Mesenchymal stem cell (in vitro differentiated cells and primary cell): ENCODE measurements around the gene GFRA4.

Experiments used
- DNase-seq: peaks from one replicate; pipeline ENCODE4 v3.0.0-alpha.2; 2013
- H2AFZ ChIP-seq: one replicate; pipeline ENCODE4 v1.6.1; 2013; ENCODE audit warnings: low read depth, mild to moderate bottlenecking, control low read depth, inconsistent platforms, low read length, moderate library complexity
- H2AK5ac ChIP-seq: 2 replicates; pipeline ENCODE4 v1.6.1; 2013; ENCODE audit warnings: low read length, moderate library complexity, mild to moderate bottlenecking, inconsistent platforms; ENCODE audit not compliant: severe bottlenecking
- H2BK120ac ChIP-seq: one replicate; pipeline ENCODE4 v1.6.1; 2013; ENCODE audit warnings: low read depth, mild to moderate bottlenecking, inconsistent platforms, low read length, moderate library complexity
- H2BK12ac ChIP-seq, 2 experiments: one replicate each; pipeline ENCODE4 v1.6.1; 2013; ENCODE audit warnings: inconsistent platforms in 2 of 2, low read length in 2 of 2, mild to moderate bottlenecking in 2 of 2, moderate library complexity in 2 of 2, control low read depth in 1 of 2
- H2BK15ac ChIP-seq: one replicate; pipeline ENCODE4 v1.6.1; 2013; ENCODE audit warnings: mild to moderate bottlenecking, low read depth, inconsistent platforms; ENCODE audit not compliant: poor library complexity, severe bottlenecking
- H2BK5ac ChIP-seq: 2 replicates; pipeline ENCODE4 v1.6.1; 2013; ENCODE audit warnings: low read depth, mild to moderate bottlenecking, low read length, control low read depth, inconsistent platforms; ENCODE audit not compliant: poor library complexity, severe bottlenecking
- H3K14ac ChIP-seq, 2 experiments: one replicate each; pipeline ENCODE4 v1.6.1; 2013; ENCODE audit warnings: inconsistent platforms in 2 of 2, low read length in 2 of 2, control low read depth in 1 of 2, mild to moderate bottlenecking in 1 of 2, moderate library complexity in 1 of 2
- H3K18ac ChIP-seq, 2 experiments: one replicate each; pipeline ENCODE4 v1.6.1; 2013; ENCODE audit warnings: inconsistent platforms in 2 of 2, low read length in 2 of 2, control low read depth in 1 of 2, low read depth in 1 of 2, mild to moderate bottlenecking in 1 of 2
- H3K23ac ChIP-seq, 2 experiments: one replicate each; pipeline ENCODE4 v1.6.1; 2013; ENCODE audit warnings: inconsistent platforms in 2 of 2, low read length in 2 of 2, mild to moderate bottlenecking in 2 of 2, moderate library complexity in 2 of 2, control low read depth in 1 of 2
- H3K27ac ChIP-seq: 2 replicates; pipeline ENCODE4 v1.5.1; 2013; ENCODE audit warnings: mild to moderate bottlenecking, moderate library complexity, low read length, control low read depth, inconsistent platforms; ENCODE audit not compliant: poor library complexity, severe bottlenecking
- H3K27me3 ChIP-seq, 2 experiments: 2 replicates each; pipeline versions ENCODE4 v1.6.1 to v1.7.0; 2013; ENCODE audit warnings: low read length in 2 of 2, mild to moderate bottlenecking in 2 of 2, moderate library complexity in 2 of 2, control low read depth in 1 of 2, inconsistent platforms in 1 of 2; ENCODE audit not compliant: control insufficient read depth in 1 of 2, insufficient read depth in 1 of 2
- H3K36me3 ChIP-seq, 2 experiments: 2 replicates each; pipeline versions ENCODE4 v1.6.1 to v1.7.0; 2013; ENCODE audit warnings: low read length in 2 of 2, control low read depth in 1 of 2, inconsistent platforms in 1 of 2, low read depth in 1 of 2, mild to moderate bottlenecking in 1 of 2; ENCODE audit not compliant: insufficient read depth in 2 of 2, control insufficient read depth in 1 of 2
- H3K4ac ChIP-seq, 2 experiments: one replicate each; pipeline ENCODE4 v1.6.1; 2013; ENCODE audit warnings: inconsistent platforms in 2 of 2, low read length in 2 of 2, mild to moderate bottlenecking in 2 of 2, moderate library complexity in 2 of 2, control low read depth in 1 of 2, low read depth in 1 of 2
- H3K4me1 ChIP-seq: 2 replicates; pipeline ENCODE4 v1.6.1; 2013; ENCODE audit warnings: low read depth, low read length, control low read depth; ENCODE audit not compliant: control insufficient read depth, insufficient read depth
- H3K4me2 ChIP-seq: 2 replicates; pipeline ENCODE4 v1.6.1; 2013; ENCODE audit warnings: low read length, mild to moderate bottlenecking, inconsistent platforms; ENCODE audit not compliant: poor library complexity, severe bottlenecking
- H3K4me3 ChIP-seq, 2 experiments: 2 replicates each; pipeline versions ENCODE4 v1.5.1 to v1.7.0; 2013; ENCODE audit warnings: low read length in 2 of 2, mild to moderate bottlenecking in 2 of 2, control low read depth in 1 of 2, low read depth in 1 of 2; ENCODE audit not compliant: insufficient read depth in 1 of 2
- H3K79me1 ChIP-seq: replicated peaks from 2 replicates; pipeline ENCODE4 v1.6.1; 2013; ENCODE audit warnings: mild to moderate bottlenecking, control low read depth, low read length, inconsistent platforms; ENCODE audit not compliant: poor library complexity, severe bottlenecking
- H3K9ac ChIP-seq: 2 replicates; pipeline ENCODE4 v1.7.0; 2013; ENCODE audit warnings: mild to moderate bottlenecking, low read length, moderate library complexity
- H3K9me3 ChIP-seq: 2 replicates; pipeline ENCODE4 v1.7.0; 2013; ENCODE audit warnings: mild to moderate bottlenecking, low read length; ENCODE audit not compliant: control insufficient read depth
- H4K8ac ChIP-seq: one replicate; pipeline ENCODE4 v1.6.1; 2013; ENCODE audit warnings: inconsistent platforms, mild to moderate bottlenecking, low read length, moderate library complexity
- H4K91ac ChIP-seq: one replicate; pipeline ENCODE4 v1.6.1; 2013; ENCODE audit warnings: mild to moderate bottlenecking, low read length, inconsistent platforms
- WGBS: methylation state at CpG from one replicate; pipeline ENCODE4 v1.1.7; 2013; ENCODE audit warnings: mixed read lengths; 5-methylcytosine and 5-hydroxymethylcytosine counted together

The GFRA4 gene

GRCh38 chr20:3670511-3670910 is 7.3 kb upstream of the GFRA4 start:
- H3K27ac ChIP-seq = no peak overlapping the region
- H3K23ac ChIP-seq = no peak overlapping the region
- no peak overlapping the region for H3K18ac ChIP-seq
- H2AK5ac ChIP-seq = no peak overlapping the region
- H3K79me1 ChIP-seq = no peaks in the 10 kb centered on the region
- H3K14ac ChIP-seq = no peak overlapping the region
- WGBS = 41% methylated on average over 6 of the region's 6 CpGs
- H3K27me3 ChIP-seq = peaks cover 0 to 15% of the 10 kb centered on the region in 2 experiments
- H2BK15ac ChIP-seq = no peak overlapping the region
- H2BK120ac ChIP-seq = no peak overlapping the region
- H3K4me1 ChIP-seq = peaks cover 18% of the 10 kb centered on the region
- H2BK5ac ChIP-seq = no peak overlapping the region
- H3K9ac ChIP-seq = no peak overlapping the region
- H2AFZ ChIP-seq = no peak overlapping the region
- no peak overlapping the region for H3K4me3 ChIP-seq
- DNase-seq = peak; percentile 37
- H3K4ac ChIP-seq = no peak overlapping the region
- H4K8ac ChIP-seq = no peak overlapping the region
- no peak overlapping the region for H3K4me2 ChIP-seq
- no peak overlapping the region for H4K91ac ChIP-seq
- no peak overlapping the region for H2BK12ac ChIP-seq
- H3K9me3 ChIP-seq = no peaks in the 10 kb centered on the region
- peaks cover 44 to 67% of the 10 kb centered on the region in 2 experiments for H3K36me3 ChIP-seq

GRCh38 chr20:3669710-3670367 is 6.6 kb upstream of the GFRA4 start:
- peaks cover 0 to 15% of the 10 kb centered on the region in 2 experiments for H3K27me3 ChIP-seq
- no peak overlapping the region for H3K23ac ChIP-seq
- 80% methylated on average over 13 of the region's 13 CpGs for WGBS
- no peaks in the 10 kb centered on the region for H3K79me1 ChIP-seq
- DNase-seq = no peak
- H4K91ac ChIP-seq = no peak overlapping the region
- no peak overlapping the region for H3K4me2 ChIP-seq
- H2AK5ac ChIP-seq = no peak overlapping the region
- H3K4me3 ChIP-seq = no peak overlapping the region
- peaks cover 18% of the 10 kb centered on the region for H3K4me1 ChIP-seq
- no peaks in the 10 kb centered on the region for H3K9me3 ChIP-seq
- H3K9ac ChIP-seq = no peak overlapping the region
- no peak overlapping the region for H2BK120ac ChIP-seq
- no peak overlapping the region for H2BK15ac ChIP-seq
- no peak overlapping the region for H3K14ac ChIP-seq
- H3K18ac ChIP-seq = no peak overlapping the region
- H2AFZ ChIP-seq = no peak overlapping the region
- H3K27ac ChIP-seq = no peak overlapping the region
- no peak overlapping the region for H2BK12ac ChIP-seq
- H4K8ac ChIP-seq = no peak overlapping the region
- H3K36me3 ChIP-seq = peaks cover 43 to 60% of the 10 kb centered on the region in 2 experiments
- no peak overlapping the region for H3K4ac ChIP-seq
- no peak overlapping the region for H2BK5ac ChIP-seq

- H2AK5ac ChIP-seq = no peak overlapping the region
- no peak overlapping the region for H4K91ac ChIP-seq
- DNase-seq = no peak
- H2BK5ac ChIP-seq = no peak overlapping the region
- H2AFZ ChIP-seq = no peak overlapping the region
- peaks cover 21 to 46% of the 10 kb centered on the region in 2 experiments for H3K36me3 ChIP-seq
- H3K18ac ChIP-seq = no peak overlapping the region
- H2BK12ac ChIP-seq = no peak overlapping the region
- no peaks in the 10 kb centered on the region for H3K79me1 ChIP-seq
- no peak overlapping the region for H3K23ac ChIP-seq
- H3K9ac ChIP-seq = no peak overlapping the region
- H3K27me3 ChIP-seq = peaks cover 10 to 25% of the 10 kb centered on the region in 2 experiments
- no peak overlapping the region for H3K4me3 ChIP-seq
- peak overlapping the region in 1 of 2 experiments; percentile 51 for H3K14ac ChIP-seq
- no peaks in the 10 kb centered on the region for H3K9me3 ChIP-seq
- H3K4me2 ChIP-seq = no peak overlapping the region
- H2BK15ac ChIP-seq = no peak overlapping the region
- no peak overlapping the region for H4K8ac ChIP-seq
- no peak overlapping the region for H3K27ac ChIP-seq
- no peak overlapping the region for H3K4ac ChIP-seq
- 84% methylated on average over 4 of the region's 8 CpGs for WGBS
- no peak overlapping the region for H2BK120ac ChIP-seq
- H3K4me1 ChIP-seq = peaks cover 16% of the 10 kb centered on the region
Measured at GRCh38 chr20:3667434-3668037, 4.3 kb upstream of the GFRA4 start.

GRCh38 chr20:3663858-3664257 is 659 bp upstream of the GFRA4 start:
- no peak overlapping the region for H3K4me3 ChIP-seq
- H3K9ac ChIP-seq = no peak overlapping the region
- no peak overlapping the region for H3K18ac ChIP-seq
- no peak for DNase-seq
- no peak overlapping the region for H3K14ac ChIP-seq
- no peak overlapping the region for H2AFZ ChIP-seq
- no peak overlapping the region for H3K27ac ChIP-seq
- 73% methylated on average over 1 of the region's 2 CpGs for WGBS
- H3K4me1 ChIP-seq = peaks cover 5% of the 10 kb centered on the region
- H2BK12ac ChIP-seq = no peak overlapping the region
- H3K36me3 ChIP-seq = peaks cover 0 to 11% of the 10 kb centered on the region in 2 experiments
- no peak overlapping the region for H4K91ac ChIP-seq
- no peak overlapping the region for H3K4me2 ChIP-seq
- no peak overlapping the region for H2BK15ac ChIP-seq
- no peak overlapping the region for H2BK5ac ChIP-seq
- H3K9me3 ChIP-seq = no peaks in the 10 kb centered on the region
- H3K27me3 ChIP-seq = peaks cover 26 to 43% of the 10 kb centered on the region in 2 experiments
- H2AK5ac ChIP-seq = no peak overlapping the region
- H3K23ac ChIP-seq = no peak overlapping the region
- H3K4ac ChIP-seq = no peak overlapping the region
- no peaks in the 10 kb centered on the region for H3K79me1 ChIP-seq
- H4K8ac ChIP-seq = no peak overlapping the region
- H2BK120ac ChIP-seq = no peak overlapping the region
